ENCODE results near the gene PPP2R5A.

GRCh38 chr1:212329105-212329504 is 43.9 kb downstream of the PPP2R5A start:
- TF ChIP-seq CTCF (IDR thresholded peaks at IDR 0.05), result no peak
- no peak for TF ChIP-seq EP300 (IDR thresholded peaks at IDR 0.05)
- no peak for TF ChIP-seq POLR2A (IDR thresholded peaks at IDR 0.05)

Data from tibial nerve (tissue), 4 donors.